ENCODE data around the gene NT5DC3. TPM values are rescaled to one million over a fixed set of nuclear protein-coding genes. Genes with fewer than 3 reads are reported as not detected.

The NT5DC3 gene
- total RNA-seq, 4 donors from 2014 or later: 12.7 to 16.7 (median 16.2) TPM

- Histone ChIP-seq H3K36me3 (no peaks in the 10 kb centered on the region), H3K27me3 (no peaks in the 10 kb centered on the region), H3K4me3 (no peak overlapping the region), H3K4me1 (no peaks in the 10 kb centered on the region), H3K9me3 (no peaks in the 10 kb centered on the region), H3K27ac (no peak overlapping the region)
- TF ChIP-seq POLR2A (IDR thresholded peaks at IDR 0.05) (no peak), CTCF (IDR thresholded peaks at IDR 0.05) (no peak), EP300 (IDR thresholded peaks at IDR 0.05) (no peak)
- 88 to 89% methylated on average over 2 of the region's 2 CpGs for WGBS, 2 donors
- no peak for DNase-seq (ENCODE audit: low spot score in 2 of 2)
These were observed 93.0 kb downstream of the NT5DC3 start for GRCh38 chr12:103748002-103748401.

GRCh38 chr12:103745962-103746361, 95.1 kb downstream of the NT5DC3 start:
- Histone ChIP-seq H3K9me3 (no peaks in the 10 kb centered on the region), H3K4me3 (no peak overlapping the region), H3K36me3 (no peaks in the 10 kb centered on the region), H3K27me3 (no peaks in the 10 kb centered on the region), H3K27ac (no peak overlapping the region), H3K4me1 (no peaks in the 10 kb centered on the region)
- TF ChIP-seq CTCF (IDR thresholded peaks at IDR 0.05): no peak
- no peak for TF ChIP-seq POLR2A (IDR thresholded peaks at IDR 0.05)
- no peak for TF ChIP-seq EP300 (IDR thresholded peaks at IDR 0.05)
- WGBS, 2 donors: 71 to 82% methylated on average over 2 of the region's 2 CpGs
- no peak for DNase-seq (ENCODE audit: low spot score in 2 of 2)

GRCh38 chr12:103743788-103744187, 97.2 kb downstream of the NT5DC3 start:
- Histone ChIP-seq H3K4me3 (no peak overlapping the region), H3K27me3 (no peaks in the 10 kb centered on the region), H3K36me3 (no peaks in the 10 kb centered on the region), H3K9me3 (no peaks in the 10 kb centered on the region), H3K4me1 (no peaks in the 10 kb centered on the region), H3K27ac (no peak overlapping the region)
- no peak for TF ChIP-seq CTCF (IDR thresholded peaks at IDR 0.05)
- no peak for TF ChIP-seq EP300 (IDR thresholded peaks at IDR 0.05)
- TF ChIP-seq POLR2A (IDR thresholded peaks at IDR 0.05): no peak
- DNase-seq (ENCODE audit: low spot score in 2 of 2): no peak
- 93 to 94% methylated on average over 3 of the region's 3 CpGs for WGBS, 2 donors

GRCh38 chr12:103742349-103742932, 98.6 kb downstream of the NT5DC3 start:
- no peak for DNase-seq (ENCODE audit: low spot score in 2 of 2)
- Histone ChIP-seq H3K4me3 (no peak overlapping the region), H3K36me3 (no peaks in the 10 kb centered on the region), H3K4me1 (no peaks in the 10 kb centered on the region), H3K9me3 (no peaks in the 10 kb centered on the region), H3K27me3 (no peaks in the 10 kb centered on the region), H3K27ac (no peak overlapping the region)
- 72 to 80% methylated on average over 15 of the region's 15 CpGs for WGBS, 2 donors
- TF ChIP-seq CTCF (IDR thresholded peaks at IDR 0.05) (no peak), EP300 (IDR thresholded peaks at IDR 0.05) (no peak), POLR2A (IDR thresholded peaks at IDR 0.05) (no peak)

- no peaks in the 10 kb centered on the region for H3K27me3 ChIP-seq
- H3K27ac ChIP-seq: no peak overlapping the region
- WGBS, 2 donors: 49 to 61% methylated on average over 1 of the region's 1 CpG
- no peak for DNase-seq (ENCODE audit: low spot score in 2 of 2)
- no peak for TF ChIP-seq CTCF (IDR thresholded peaks at IDR 0.05)
- TF ChIP-seq POLR2A (IDR thresholded peaks at IDR 0.05): no peak
- no peak for TF ChIP-seq EP300 (IDR thresholded peaks at IDR 0.05)
- H3K9me3 ChIP-seq: no peaks in the 10 kb centered on the region
- H3K4me1 ChIP-seq: no peaks in the 10 kb centered on the region
- H3K36me3 ChIP-seq: no peaks in the 10 kb centered on the region
- H3K4me3 ChIP-seq: no peak overlapping the region
These were observed 103.2 kb downstream of the NT5DC3 start for GRCh38 chr12:103737881-103738280.

Data from tibial nerve (tissue), 4 donors.